PC-3 (cell line): ENCODE data around the gene MAGI2. TPM values are rescaled to one million over a fixed set of nuclear protein-coding genes. Genes with fewer than 3 reads are reported as not detected.

Experiments used
- ATAC-seq: fragments of 200-7000 bp; cut with Tn5 transposase; 2 replicates; pipeline ENCODE4 v1.9.1; 2020; ENCODE audit warnings: mild to moderate bottlenecking, moderate library complexity
- BruUV-seq: library from RNA; stranded (reverse); fragments of 400-500 nt; replicated peaks from 2 replicates; lab custom pipeline; 2021; lab: Mats Ljungman, UMichigan
- CTCF ChIA-PET: fragments of 300-600 bp; sonication (Branson Sonifier 250); formaldehyde crosslinking; loops from one replicate; lab custom pipeline; 2022; ENCODE audit warnings: antibody characterized with exemption; lab: Charles Lee
- POLR2A ChIA-PET: fragments of 300-600 bp; sonication (Branson Sonifier 250); formaldehyde crosslinking; loops from one replicate; lab custom pipeline; 2022; ENCODE audit warnings: antibody characterized with exemption; ENCODE audit not compliant: unreplicated experiment; lab: Charles Lee
- DNase-seq: peaks from one replicate; pipeline ENCODE4 v3.0.0-alpha.2; 2015
- H2AFZ ChIP-seq: fragments of 300-600 bp; sonication (generic); 2 replicates; pipeline ENCODE4 v1.6.0; 2016; ENCODE audit warnings: antibody characterized with exemption, low read length
- H3F3A ChIP-seq: fragments of 300-600 bp; sonication (generic); one replicate; pipeline ENCODE4 v1.6.0; 2017; ENCODE audit warnings: antibody characterized with exemption, low read length, control low read depth, mild to moderate bottlenecking; ENCODE audit not compliant: unreplicated experiment
- H3K27ac ChIP-seq: fragments of 300-600 bp; sonication (generic); 2 replicates; pipeline ENCODE4 v1.5.1; 2016; ENCODE audit warnings: mild to moderate bottlenecking, low read length
- H3K27me3 ChIP-seq: fragments of 300-600 bp; sonication (generic); 2 replicates; pipeline ENCODE4 v1.6.1; 2016; ENCODE audit warnings: low read length, mixed read lengths
- H3K36me3 ChIP-seq: fragments of 300-600 bp; sonication (generic); 2 replicates; pipeline ENCODE4 v1.6.1; 2016; ENCODE audit warnings: low read depth, mixed run types, low read length, mixed read lengths
- H3K4me1 ChIP-seq: fragments of 300-600 bp; sonication (generic); 2 replicates; pipeline ENCODE4 v1.5.1; 2016; ENCODE audit warnings: low read length; ENCODE audit not compliant: insufficient read depth
- H3K4me2 ChIP-seq: fragments of 300-600 bp; sonication (generic); 2 replicates; pipeline ENCODE4 v1.6.0; 2016; ENCODE audit warnings: low read length
- H3K4me3 ChIP-seq: fragments of 300-600 bp; sonication (generic); 2 replicates; pipeline ENCODE4 v1.5.1; 2016; ENCODE audit warnings: mild to moderate bottlenecking, low read length, mixed read lengths
- H3K79me2 ChIP-seq: fragments of 300-600 bp; sonication (generic); 2 replicates; pipeline ENCODE4 v1.6.1; 2017; ENCODE audit warnings: low read length, mixed read lengths
- H3K9ac ChIP-seq: fragments of 300-600 bp; sonication (generic); 2 replicates; pipeline ENCODE4 v1.6.0; 2016; ENCODE audit warnings: mild to moderate bottlenecking, low read length
- H3K9me2 ChIP-seq: fragments of 300-600 bp; sonication (generic); replicated peaks from 2 replicates; pipeline ENCODE4 v1.6.1; 2016; ENCODE audit warnings: mixed run types, low read length, mixed read lengths
- H3K9me3 ChIP-seq: fragments of 300-600 bp; sonication (generic); 2 replicates; pipeline ENCODE4 v1.6.1; 2016; ENCODE audit warnings: low read length, mixed read lengths
- H4K20me1 ChIP-seq: fragments of 300-600 bp; sonication (generic); 2 replicates; pipeline ENCODE4 v1.6.1; 2016; ENCODE audit warnings: low read length, mixed read lengths
- CTCF ChIP-seq: fragments of 300-600 bp; sonication (generic); conservative IDR thresholded peaks from 2 replicates; pipeline ENCODE4 v1.5.1; 2017; ENCODE audit warnings: antibody characterized with exemption, low read depth, mild to moderate bottlenecking, low read length
- EZH2 ChIP-seq: fragments of 300-600 bp; sonication (generic); IDR thresholded peaks from one replicate; pipeline ENCODE4 v1.6.1; 2017; ENCODE audit warnings: antibody characterized with exemption, mild to moderate bottlenecking, low read length; ENCODE audit not compliant: unreplicated experiment
- EZH2phosphoT487 ChIP-seq: fragments of 300-600 bp; sonication (generic); IDR thresholded peaks from 2 replicates; pipeline ENCODE4 v1.6.1; 2018; ENCODE audit warnings: mild to moderate bottlenecking, antibody characterized with exemption, low read length, borderline replicate concordance
- intact Hi-C: fragments of 100-400 bp; cut with micrococcal nuclease; formaldehyde crosslinking; loops from 2 replicates; pipeline ENCODE4 v1.9.0; 2023
- total RNA-seq: library from RNA; depleted of rRNA; stranded (reverse); fragments of >200 nt; gene quantifications from 2 replicates; pipeline ENCODE4 v1.2.3, GENCODE V29; 2014

Gene MAGI2
- total RNA-seq, 1 experiment from 2014 or later: not detected

GRCh38 chr7:78803501-78804127, 649.9 kb downstream of the MAGI2 start:
- TF ChIP-seq CTCF (no peak), EZH2 (no peak), EZH2phosphoT487 (no peak)
- no peaks in the 10 kb centered on the region for H3K79me2 ChIP-seq
- no peak overlapping the region for H2AFZ ChIP-seq
- intact Hi-C loops: no loop called here
- H3K4me2 ChIP-seq: 0 out of 2 replicates have a peak overlapping the region, but pooled peaks have one; percentile 14
- H3K9me2 ChIP-seq: no peaks in the 10 kb centered on the region
- no peaks in the 10 kb centered on the region for H3K27me3 ChIP-seq
- CTCF ChIA-PET: interaction anchor here (0.6 kb wide), 1 partner anchor 194 kb away, joined by 4 read pairs; no protein-coding TSS in a partner anchor
- H4K20me1 ChIP-seq: no peaks in the 10 kb centered on the region
- H3K9me3 ChIP-seq: no peaks in the 10 kb centered on the region
- H3K4me1 ChIP-seq: no peaks in the 10 kb centered on the region
- H3K4me3 ChIP-seq: no peak overlapping the region
- no peaks in the 10 kb centered on the region for H3F3A ChIP-seq
- no peak overlapping the region for H3K9ac ChIP-seq
- ATAC-seq (0 out of 2 replicates have a peak, but pooled peaks have one; percentile 15), DNase-seq (no peak)
- POLR2A ChIA-PET: no interaction called here
- BruUV-seq: no TSS peak
- no peaks in the 10 kb centered on the region for H3K36me3 ChIP-seq
- no peak overlapping the region for H3K27ac ChIP-seq

- ATAC-seq (no peak), DNase-seq (no peak)
- TF ChIP-seq EZH2: no peak
- no peak for TF ChIP-seq EZH2phosphoT487
- no peak for TF ChIP-seq CTCF
- Histone ChIP-seq H3F3A (no peaks in the 10 kb centered on the region), H3K36me3 (no peaks in the 10 kb centered on the region), H3K79me2 (no peaks in the 10 kb centered on the region), H3K9ac (no peak overlapping the region), H2AFZ (no peak overlapping the region), H3K9me3 (no peaks in the 10 kb centered on the region), H3K27me3 (no peaks in the 10 kb centered on the region), H3K4me2 (no peak overlapping the region), H3K4me3 (no peak overlapping the region), H3K4me1 (no peaks in the 10 kb centered on the region), H4K20me1 (no peaks in the 10 kb centered on the region), H3K9me2 (no peaks in the 10 kb centered on the region), H3K27ac (no peak overlapping the region)
- ChIA-PET CTCF (no interaction called here), POLR2A (no interaction called here)
- intact Hi-C loops: no loop called here
- BruUV-seq: no TSS peak
Observed at GRCh38 chr7:78794101-78794500, 659.4 kb downstream of the MAGI2 start.

GRCh38 chr7:78792624-78793023, 660.8 kb downstream of the MAGI2 start:
- intact Hi-C loops: no loop called here
- Histone ChIP-seq H3K36me3 (no peaks in the 10 kb centered on the region), H3K4me1 (no peaks in the 10 kb centered on the region), H3K27ac (no peak overlapping the region), H3K27me3 (no peaks in the 10 kb centered on the region), H4K20me1 (no peaks in the 10 kb centered on the region), H3K9me2 (no peaks in the 10 kb centered on the region), H3K9ac (no peak overlapping the region), H2AFZ (no peak overlapping the region), H3F3A (no peaks in the 10 kb centered on the region), H3K4me3 (no peak overlapping the region), H3K4me2 (no peak overlapping the region), H3K79me2 (no peaks in the 10 kb centered on the region), H3K9me3 (no peaks in the 10 kb centered on the region)
- no TSS peak for BruUV-seq
- no peak for ATAC-seq
- ChIA-PET CTCF (no interaction called here), POLR2A (no interaction called here)
- no peak for DNase-seq
- TF ChIP-seq EZH2phosphoT487 (no peak), CTCF (no peak), EZH2 (no peak)
